Measurements from ENCODE around the gene TMEM63A. TPM values are rescaled to one million over a fixed set of nuclear protein-coding genes. Genes with fewer than 3 reads are reported as not detected.
A peak's percentile ranks its signal among the peaks of the same experiment; 100 is the strongest.

Gene TMEM63A
- total RNA-seq, 1 experiment from 2014 or later = 47.5 TPM

GRCh38 chr1:225926551-225927113 lies 44.5 kb upstream of the TMEM63A start:
- H3K9ac ChIP-seq (ENCODE audit: low read length) = no peak overlapping the region
- no peaks in the 10 kb centered on the region for H3K27me3 ChIP-seq (ENCODE audit: low read length)
- no peak overlapping the region; the same call in 1 of the 2 replicates for H2AFZ ChIP-seq (ENCODE audit: low read length)
- H3F3A ChIP-seq (ENCODE audit: low read length, unreplicated experiment) = no peaks in the 10 kb centered on the region
- no peak overlapping the region for H3K27ac ChIP-seq (ENCODE audit: low read length)
- H3K9me3 ChIP-seq (ENCODE audit: low read length) = no peaks in the 10 kb centered on the region
- H3K4me2 ChIP-seq (ENCODE audit: low read length) = no peak overlapping the region
- H3K36me3 ChIP-seq (ENCODE audit: low read depth, low read length) = peaks cover 5% of the 10 kb centered on the region; the same call in 1 of the 2 replicates
- no TSS peak for BruUV-seq (replicated peaks)
- TF ChIP-seq EZH2 (IDR thresholded peaks at IDR 0.05; ENCODE audit: low read length, unreplicated experiment) (no peak), CTCF (conservative IDR thresholded peaks at IDR 0.05; ENCODE audit: low read depth, low read length) (no peak), EZH2phosphoT487 (IDR thresholded peaks at IDR 0.05; ENCODE audit: borderline replicate concordance, low read length) (no peak)
- intact Hi-C loops (cut with micrococcal nuclease) = no loop called here
- H4K20me1 ChIP-seq (ENCODE audit: low read length) = peaks cover 3% of the 10 kb centered on the region; the same call in 1 of the 2 replicates
- H3K4me3 ChIP-seq (ENCODE audit: low read length) = no peak overlapping the region
- CTCF ChIA-PET = no interaction called here
- H3K4me1 ChIP-seq (ENCODE audit: insufficient read depth, low read length) = peaks cover 22% of the 10 kb centered on the region
- H3K79me2 ChIP-seq (ENCODE audit: low read length) = peaks cover 21% of the 10 kb centered on the region
- DNase-seq (peak; percentile 32), ATAC-seq (no peak)
- POLR2A ChIA-PET (ENCODE audit: unreplicated experiment) = no interaction called here
- H3K9me2 ChIP-seq (replicated peaks; ENCODE audit: low read length) = no peaks in the 10 kb centered on the region

DNA sequence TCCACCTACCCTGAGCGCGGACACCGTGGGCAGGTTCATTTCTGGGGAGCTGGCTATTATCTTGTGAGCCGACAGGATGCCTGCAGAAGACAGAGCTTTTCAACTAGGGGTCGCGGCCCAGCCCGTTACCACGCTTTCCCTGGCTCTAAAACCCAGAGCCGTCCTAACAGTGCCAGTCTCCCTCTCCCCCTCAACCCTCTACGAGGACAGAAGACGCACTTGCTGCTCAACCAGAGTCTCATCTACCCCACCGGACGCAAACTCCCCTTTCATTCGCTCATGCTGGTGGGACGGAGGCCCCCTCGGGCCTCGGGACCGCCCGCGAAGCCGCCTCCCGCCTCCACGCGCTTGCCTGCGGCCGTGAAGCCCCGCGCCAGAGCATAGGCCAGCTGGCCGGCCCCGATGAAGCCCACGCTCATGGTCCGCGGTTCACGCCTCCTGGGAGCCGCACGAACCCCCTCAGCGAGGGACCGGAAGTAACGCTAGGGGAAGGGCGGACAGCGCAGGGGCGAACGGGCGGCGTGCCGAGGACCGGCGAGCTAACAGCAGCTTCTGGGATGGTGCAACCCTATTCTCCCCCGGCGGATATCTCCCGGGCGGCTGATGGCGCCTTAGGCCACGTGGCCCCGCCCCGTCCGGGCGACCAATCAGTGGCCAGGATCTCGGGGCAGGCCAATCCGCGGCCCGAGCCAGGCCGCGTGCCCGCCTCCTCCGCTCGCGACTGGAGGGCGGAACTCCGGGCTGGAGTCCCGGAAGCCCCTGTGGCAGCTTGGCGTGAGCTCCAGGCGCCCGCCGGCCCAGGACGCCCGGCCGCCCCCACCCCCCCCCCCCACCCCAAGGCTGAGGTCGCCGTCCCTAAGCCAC lies 41.7 kb upstream of the TMEM63A start, which contains the start of gene PYCR2:
PYCR2 (minus strand) TSS at position 559 of the 864 bp plus-strand sequence; CDS start at position 419, 140 bp downstream.
- peak within 1 kb of the TSS; percentile 85 for H3K4me2 ChIP-seq (ENCODE audit: low read length)
- no peaks in the 10 kb centered on the region for H3F3A ChIP-seq (ENCODE audit: low read length, unreplicated experiment)
- peak within 1 kb of the TSS; percentile 77 for H2AFZ ChIP-seq (ENCODE audit: low read length)
- peaks cover 46% of the 10 kb centered on the region for H3K4me1 ChIP-seq (ENCODE audit: insufficient read depth, low read length)
- BruUV-seq (replicated peaks) = TSS peak; percentile 72
- CTCF ChIA-PET = interaction anchor here (0.6 to 0.8 kb wide), 2 partner anchors 27 to 49 kb away, joined by 3 to 4 read pairs; no protein-coding TSS in a partner anchor
- TF ChIP-seq EZH2 (IDR thresholded peaks at IDR 0.05; ENCODE audit: low read length, unreplicated experiment) (no peak), EZH2phosphoT487 (IDR thresholded peaks at IDR 0.05; ENCODE audit: borderline replicate concordance, low read length) (no peak), CTCF (conservative IDR thresholded peaks at IDR 0.05; ENCODE audit: low read depth, low read length) (no peak)
- peak; percentile 99 for DNase-seq
- H3K36me3 ChIP-seq (ENCODE audit: low read depth, low read length) = peaks cover 5% of the 10 kb centered on the region; the same call in 1 of the 2 replicates
- H3K9ac ChIP-seq (ENCODE audit: low read length) = peak within 1 kb of the TSS; percentile 95
- H3K27ac ChIP-seq (ENCODE audit: low read length) = peak within 1 kb of the TSS; percentile 72
- no peaks in the 10 kb centered on the region for H3K27me3 ChIP-seq (ENCODE audit: low read length)
- H3K4me3 ChIP-seq (ENCODE audit: low read length) = peak within 1 kb of the TSS; percentile 89
- H3K79me2 ChIP-seq (ENCODE audit: low read length) = peaks cover 28% of the 10 kb centered on the region
- no peaks in the 10 kb centered on the region for H3K9me3 ChIP-seq (ENCODE audit: low read length)
- peaks cover 3% of the 10 kb centered on the region; the same call in 1 of the 2 replicates for H4K20me1 ChIP-seq (ENCODE audit: low read length)
- POLR2A ChIA-PET (ENCODE audit: unreplicated experiment) = interaction anchor here (0.5 to 1.5 kb wide), 7 partner anchors 21 to 1015 kb away, joined by 3 to 14 read pairs (median 5); partner anchors contain the start of genes H3-3A and TMEM63A
- intact Hi-C loops (cut with micrococcal nuclease) = loop anchor here (1.0 kb wide), 1 partner anchor 53 kb away; no protein-coding TSS in a partner anchor
- no peaks in the 10 kb centered on the region for H3K9me2 ChIP-seq (replicated peaks; ENCODE audit: low read length)
- ATAC-seq = peak; percentile 91
